ENCODE results near the gene RAMP2. TPM values are rescaled to one million over a fixed set of nuclear protein-coding genes. Genes with fewer than 3 reads are reported as not detected.

The RAMP2 gene
- total RNA-seq, 2 donors from 2014 or later = 3.5 to 8.4 TPM

- DNase-seq = no peak
- H3K4me1 ChIP-seq = peaks cover 5% of the 10 kb centered on the region
- intact Hi-C loops (cut with DNase I) = no loop called here
- no peak overlapping the region for H3K4me3 ChIP-seq
- no peaks in the 10 kb centered on the region for H3K36me3 ChIP-seq
- no peaks in the 10 kb centered on the region for H3K9me3 ChIP-seq
- peak overlapping the region in 1 of 2 donors; percentile 16 for H3K9ac ChIP-seq (ENCODE audit: low read depth in 2 of 2, low read length in 2 of 2)
- TF ChIP-seq, protein P1, sequence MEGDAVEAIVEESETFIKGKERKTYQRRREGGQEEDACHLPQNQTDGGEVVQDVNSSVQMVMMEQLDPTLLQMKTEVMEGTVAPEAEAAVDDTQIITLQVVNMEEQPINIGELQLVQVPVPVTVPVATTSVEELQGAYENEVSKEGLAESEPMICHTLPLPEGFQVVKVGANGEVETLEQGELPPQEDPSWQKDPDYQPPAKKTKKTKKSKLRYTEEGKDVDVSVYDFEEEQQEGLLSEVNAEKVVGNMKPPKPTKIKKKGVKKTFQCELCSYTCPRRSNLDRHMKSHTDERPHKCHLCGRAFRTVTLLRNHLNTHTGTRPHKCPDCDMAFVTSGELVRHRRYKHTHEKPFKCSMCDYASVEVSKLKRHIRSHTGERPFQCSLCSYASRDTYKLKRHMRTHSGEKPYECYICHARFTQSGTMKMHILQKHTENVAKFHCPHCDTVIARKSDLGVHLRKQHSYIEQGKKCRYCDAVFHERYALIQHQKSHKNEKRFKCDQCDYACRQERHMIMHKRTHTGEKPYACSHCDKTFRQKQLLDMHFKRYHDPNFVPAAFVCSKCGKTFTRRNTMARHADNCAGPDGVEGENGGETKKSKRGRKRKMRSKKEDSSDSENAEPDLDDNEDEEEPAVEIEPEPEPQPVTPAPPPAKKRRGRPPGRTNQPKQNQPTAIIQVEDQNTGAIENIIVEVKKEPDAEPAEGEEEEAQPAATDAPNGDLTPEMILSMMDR (IDR thresholded peaks at IDR 0.05) = no peak
- no peaks in the 10 kb centered on the region for H3K27me3 ChIP-seq
- peak overlapping the region; percentile 68 for H3K27ac ChIP-seq
These were observed 43.9 kb downstream of the RAMP2 start for GRCh38 chr17:42804918-42805367.

- no peaks in the 10 kb centered on the region for H3K27me3 ChIP-seq
- TF ChIP-seq, protein P1 (IDR thresholded peaks at IDR 0.05) = no peak
- intact Hi-C loops (cut with DNase I) = no loop called here
- no peaks in the 10 kb centered on the region for H3K9me3 ChIP-seq
- H3K27ac ChIP-seq = peak overlapping the region; percentile 68
- H3K36me3 ChIP-seq = peaks cover 5% of the 10 kb centered on the region
- H3K4me1 ChIP-seq = peaks cover 5% of the 10 kb centered on the region
- peak overlapping the region in 1 of 2 donors; percentile 49 for H3K9ac ChIP-seq (ENCODE audit: low read depth in 2 of 2, low read length in 2 of 2)
- DNase-seq = no peak
- H3K4me3 ChIP-seq = no peak overlapping the region
These were observed 45.2 kb downstream of the RAMP2 start for GRCh38 chr17:42806249-42806648.

DNA sequence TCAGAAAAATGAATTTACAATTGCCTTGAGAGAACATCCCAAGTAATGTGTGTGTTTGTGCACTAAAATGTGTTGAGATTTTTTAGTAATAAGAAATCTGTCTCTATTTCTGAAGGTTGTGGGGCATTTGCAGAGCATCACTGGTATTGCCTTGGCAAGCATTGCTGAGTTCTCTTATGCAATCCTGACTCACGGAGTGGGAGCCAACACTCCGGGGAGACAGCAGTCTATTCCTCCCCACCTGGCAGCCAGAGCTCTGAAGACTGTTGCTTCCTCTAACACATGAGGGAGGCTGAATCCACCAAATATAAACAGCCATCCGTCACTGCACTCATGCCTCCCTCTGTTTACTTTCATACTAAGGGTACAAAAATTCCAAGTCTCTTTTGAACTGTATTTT is 48.2 kb downstream of the RAMP2 start:
- H3K27ac ChIP-seq = no peak overlapping the region
- intact Hi-C loops (cut with DNase I) = no loop called here
- no peaks in the 10 kb centered on the region for H3K9me3 ChIP-seq
- no peak for DNase-seq
- no peaks in the 10 kb centered on the region for H3K27me3 ChIP-seq
- no peak overlapping the region for H3K9ac ChIP-seq (ENCODE audit: low read depth in 2 of 2, low read length in 2 of 2)
- TF ChIP-seq, protein P1 (IDR thresholded peaks at IDR 0.05) = no peak
- H3K4me3 ChIP-seq = no peak overlapping the region
- H3K4me1 ChIP-seq = no peaks in the 10 kb centered on the region
- peaks cover 10% of the 10 kb centered on the region for H3K36me3 ChIP-seq

Other genes starting within 250 kb of the RAMP2 start
- 10 to 100 TPM; 27.8 to 38.6 TPM for gene NAGLU, start 225.0 kb upstream of the RAMP2 start, total RNA-seq
- gene HSD17B1, start 208.3 kb upstream of the RAMP2 start, total RNA-seq = 1 to 10 TPM in 1 of 2 donors, under 1 TPM in 1; 0.88 to 1.7 TPM
- 100 to 1,000 TPM in 1 of 2 donors, 10 to 100 TPM in 1; 94.2 to 176 TPM for gene COASY, start 199.1 kb upstream of the RAMP2 start, total RNA-seq
- gene MLX, start 194.1 kb upstream of the RAMP2 start, total RNA-seq = 10 to 100 TPM; 79.6 to 83.0 TPM
- gene PSMC3IP, start 183.5 kb upstream of the RAMP2 start, total RNA-seq = 10 to 100 TPM in 1 of 2 donors, 1 to 10 TPM in 1; 2.2 to 11.6 TPM
- gene RETREG3, start 151.9 kb upstream of the RAMP2 start, total RNA-seq = 10 to 100 TPM; 49.2 to 60.3 TPM
- gene TUBG1, start 151.5 kb upstream of the RAMP2 start, total RNA-seq = 10 to 100 TPM; 32.3 to 86.9 TPM
- gene TUBG2, start 101.9 kb upstream of the RAMP2 start, total RNA-seq = 1 to 10 TPM; 5.6 to 7.7 TPM
- 10 to 100 TPM; 14.6 to 17.6 TPM for gene PLEKHH3, start 84.2 kb upstream of the RAMP2 start, total RNA-seq
- under 1 TPM; 0.56 to 0.86 TPM for gene CCR10, start 79.4 kb upstream of the RAMP2 start, total RNA-seq
- 1 to 10 TPM; 1.5 to 5.0 TPM for gene CNTNAP1, start 78.7 kb upstream of the RAMP2 start, total RNA-seq
- 10 to 100 TPM; 15.9 to 20.3 TPM for gene EZH1, start 16.2 kb upstream of the RAMP2 start, total RNA-seq
- 100 to 1,000 TPM in 1 of 2 donors, 10 to 100 TPM in 1; 86.9 to 105 TPM for gene VPS25, start 12.2 kb downstream of the RAMP2 start, total RNA-seq
- 10 to 100 TPM; 32.6 to 54.6 TPM for gene WNK4, start 19.4 kb downstream of the RAMP2 start, total RNA-seq
- gene COA3, start 37.5 kb downstream of the RAMP2 start, total RNA-seq = 100 to 1,000 TPM; 167 to 219 TPM
- gene CNTD1, start 37.6 kb downstream of the RAMP2 start, total RNA-seq = under 1 TPM in 1 of 2 donors, not detected in 1; 0.61 TPM
- 100 to 1,000 TPM; 118 to 145 TPM for gene BECN1, start 63.1 kb downstream of the RAMP2 start, total RNA-seq
- gene PSME3, start 72.2 kb downstream of the RAMP2 start, total RNA-seq = 100 to 1,000 TPM in 1 of 2 donors, 10 to 100 TPM in 1; 86.4 to 163 TPM
- 1 to 10 TPM in 1 of 2 donors, under 1 TPM in 1; 0.32 to 1.1 TPM for gene AOC2, start 83.4 kb downstream of the RAMP2 start, total RNA-seq
- 10 to 100 TPM in 1 of 2 donors, 1 to 10 TPM in 1; 5.3 to 28.3 TPM for gene AOC3, start 90.0 kb downstream of the RAMP2 start, total RNA-seq
- under 1 TPM in 1 of 2 donors, not detected in 1; 0.40 TPM for gene G6PC1, start 139.6 kb downstream of the RAMP2 start, total RNA-seq
- 10 to 100 TPM; 19.8 to 34.3 TPM for gene AARSD1, start 203.2 kb downstream of the RAMP2 start, total RNA-seq
- 1 to 10 TPM; 1.5 to 2.4 TPM for gene PTGES3L, start 218.9 kb downstream of the RAMP2 start, total RNA-seq
- gene RUNDC1, start 219.3 kb downstream of the RAMP2 start, total RNA-seq = 10 to 100 TPM; 18.7 to 22.3 TPM
- 100 to 1,000 TPM; 707 to 851 TPM for gene RPL27, start 237.2 kb downstream of the RAMP2 start, total RNA-seq
- gene IFI35, start 245.6 kb downstream of the RAMP2 start, total RNA-seq = 10 to 100 TPM; 25.9 to 27.9 TPM

Data from colonic mucosa (tissue), 4 donors.